A549 (cell line): ENCODE measurements around the gene PIR.
A peak's percentile ranks its signal among the peaks of the same experiment; 100 is the strongest.

Experiments
- EP300 ChIP-seq, 2 experiments: fragments of >200 bp; sonication (Bioruptor Twin); formaldehyde crosslinking; IDR thresholded peaks; 2 replicates in 1 of 2; 3 replicates in 1 of 2; pipeline ENCODE4 v1.6.1; 2016 to 2017
- TF ChIP-seq, protein P1 (sequence below): IDR thresholded peaks from 2 replicates; pipeline ENCODE4 v1.6.1; 2012

- TF ChIP-seq, protein P1, sequence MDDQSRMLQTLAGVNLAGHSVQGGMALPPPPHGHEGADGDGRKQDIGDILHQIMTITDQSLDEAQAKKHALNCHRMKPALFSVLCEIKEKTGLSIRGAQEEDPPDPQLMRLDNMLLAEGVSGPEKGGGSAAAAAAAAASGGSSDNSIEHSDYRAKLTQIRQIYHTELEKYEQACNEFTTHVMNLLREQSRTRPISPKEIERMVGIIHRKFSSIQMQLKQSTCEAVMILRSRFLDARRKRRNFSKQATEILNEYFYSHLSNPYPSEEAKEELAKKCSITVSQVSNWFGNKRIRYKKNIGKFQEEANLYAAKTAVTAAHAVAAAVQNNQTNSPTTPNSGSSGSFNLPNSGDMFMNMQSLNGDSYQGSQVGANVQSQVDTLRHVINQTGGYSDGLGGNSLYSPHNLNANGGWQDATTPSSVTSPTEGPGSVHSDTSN, result no peak
- TF ChIP-seq EP300 (IDR thresholded peaks at IDR 0.05), result peak; percentile 51 to 64; a peak in 2 of 5 replicates
Measured at GRCh38 chrX:15343075-15343476, 150.1 kb downstream of the PIR start.
